Liver (tissue), 9 donors: ENCODE results near the gene TMEM163. TPM values are rescaled to one million over a fixed set of nuclear protein-coding genes. Genes with fewer than 3 reads are reported as not detected.

ENCODE experiments used
- DNase-seq: peaks from one replicate; pipeline ENCODE4 v3.0.0-alpha.2; 2017; ENCODE audit warnings: low spot score
- H3K27ac ChIP-seq, 2 donors: one replicate each; pipeline ENCODE4 v1.7.0; 2013; ENCODE audit warnings: inconsistent platforms in 2 of 2, low read length in 2 of 2, control low read depth in 1 of 2, low read depth in 1 of 2, mild to moderate bottlenecking in 1 of 2
- H3K27me3 ChIP-seq, 4 donors: one replicate each; pipeline versions ENCODE4 v1.6.1 to v1.7.0; 2013; ENCODE audit warnings: low read length in 3 of 4, inconsistent platforms in 1 of 4, mild to moderate bottlenecking in 1 of 4, moderate library complexity in 1 of 4; ENCODE audit not compliant: control insufficient read depth in 4 of 4, insufficient read depth in 4 of 4
- H3K36me3 ChIP-seq, 4 donors: one replicate each; pipeline versions ENCODE4 v1.6.1 to v1.7.0; 2013; ENCODE audit warnings: low read length in 3 of 4, mild to moderate bottlenecking in 3 of 4, low read depth in 1 of 4, moderate library complexity in 1 of 4; ENCODE audit not compliant: control insufficient read depth in 4 of 4, insufficient read depth in 3 of 4
- H3K4me1 ChIP-seq, 4 donors: one replicate each; pipeline versions ENCODE4 v1.6.1 to v1.7.0; 2013; ENCODE audit warnings: low read length in 3 of 4, mild to moderate bottlenecking in 3 of 4, moderate library complexity in 1 of 4; ENCODE audit not compliant: control insufficient read depth in 4 of 4, insufficient read depth in 4 of 4
- H3K4me3 ChIP-seq, 3 donors: one replicate each; pipeline versions ENCODE4 v1.6.1 to v1.7.0; 2013; ENCODE audit warnings: low read length in 3 of 3, control low read depth in 1 of 3, low read depth in 1 of 3, mild to moderate bottlenecking in 1 of 3
- H3K9ac ChIP-seq, 2 donors: one replicate each; pipeline ENCODE4 v1.7.0; 2013; ENCODE audit warnings: low read length in 2 of 2, mild to moderate bottlenecking in 2 of 2, moderate library complexity in 2 of 2, control low read depth in 1 of 2, low read depth in 1 of 2
- H3K9me3 ChIP-seq, 4 donors: one replicate each; pipeline versions ENCODE4 v1.6.1 to v1.7.0; 2013; ENCODE audit warnings: low read length in 3 of 4; ENCODE audit not compliant: control insufficient read depth in 4 of 4
- ATF3 ChIP-seq: IDR thresholded peaks from 2 replicates; pipeline ENCODE4 v1.6.1; 2016; ENCODE audit warnings: antibody characterized with exemption
- EGR1 ChIP-seq, 2 donors: IDR thresholded peaks; 2 replicates each; pipeline ENCODE4 v1.6.1; 2016 to 2018; ENCODE audit warnings: antibody characterized with exemption in 2 of 2, low read depth in 2 of 2
- GABPA ChIP-seq, 2 donors: IDR thresholded peaks in 1 of 2; conservative IDR thresholded peaks in 1 of 2; 2 replicates each; pipeline ENCODE4 v1.6.1; 2016; ENCODE audit warnings: antibody characterized with exemption in 2 of 2, mild to moderate bottlenecking in 1 of 2, moderate library complexity in 1 of 2
- HNF4A ChIP-seq, 2 donors: conservative IDR thresholded peaks; 2 replicates each; pipeline ENCODE4 v1.6.1; 2016; ENCODE audit warnings: antibody characterized with exemption in 2 of 2, mild to moderate bottlenecking in 2 of 2
- HNF4G ChIP-seq: IDR thresholded peaks from 2 replicates; pipeline ENCODE4 v1.6.1; 2016; ENCODE audit warnings: antibody characterized with exemption
- MAX ChIP-seq: IDR thresholded peaks from 2 replicates; pipeline ENCODE4 v1.6.1; 2016; ENCODE audit warnings: antibody characterized with exemption
- NR2F2 ChIP-seq: IDR thresholded peaks from 2 replicates; pipeline ENCODE4 v1.6.1; 2016; ENCODE audit warnings: antibody characterized with exemption
- RAD21 ChIP-seq, 2 donors: IDR thresholded peaks; 2 replicates each; pipeline ENCODE4 v1.6.1; 2016; ENCODE audit warnings: antibody characterized with exemption in 2 of 2, mild to moderate bottlenecking in 2 of 2
- REST ChIP-seq: IDR thresholded peaks from 2 replicates; pipeline ENCODE4 v1.6.1; 2016; ENCODE audit warnings: antibody characterized with exemption, mild to moderate bottlenecking
- RXRA ChIP-seq, 2 donors: IDR thresholded peaks; 2 replicates each; pipeline ENCODE4 v1.6.1; 2017 to 2018; ENCODE audit warnings: antibody characterized with exemption in 2 of 2, mild to moderate bottlenecking in 1 of 2
- SP1 ChIP-seq: IDR thresholded peaks from 2 replicates; pipeline ENCODE4 v1.6.1; 2018; ENCODE audit warnings: antibody characterized with exemption, mild to moderate bottlenecking
- TAF1 ChIP-seq: conservative IDR thresholded peaks from 2 replicates; pipeline ENCODE4 v1.6.1; 2016; ENCODE audit warnings: antibody characterized with exemption, mild to moderate bottlenecking
- YY1 ChIP-seq: IDR thresholded peaks from 2 replicates; pipeline ENCODE4 v1.6.1; 2016; ENCODE audit warnings: antibody characterized with exemption, mild to moderate bottlenecking
- WGBS: extraction: QIAGEN DNeasy Blood & Tissue Kit; methylation state at CpG from one replicate; pipeline ENCODE4 v1.1.7; 2013; 5-methylcytosine and 5-hydroxymethylcytosine counted together
- polyA plus RNA-seq, 2 donors: library from polyadenylated mRNA; stranded (reverse) in 1 of 2; unstranded in 1 of 2; fragments of 200-250 nt in 1 of 2; fragments of >200 nt in 1 of 2; fragmentation: Nextera tagmentation in 1 of 2; extraction: Ambion mirVana in 1 of 2; gene quantifications; one replicate each; pipeline versions ENCODE4 v1.2.1 to v1.2.3, GENCODE V29; 2013 to 2015
- total RNA-seq, 2 donors: library from RNA; depleted of rRNA; stranded (reverse); fragments of >200 nt; gene quantifications; one replicate each; pipeline ENCODE4 v1.2.3, GENCODE V29; 2014
- TF ChIP-seq, protein P1 (sequence below): IDR thresholded peaks from 2 replicates; pipeline ENCODE4 v1.6.1; 2016; ENCODE audit warnings: antibody characterized with exemption
- donor health status: healthy.
- donor health status: healthy.
- donor health status: healthy.
- donor health status: healthy.
- donor health status: healthy.

TMEM163 gene
- total and polyA plus RNA-seq, 4 donors = 0.08 to 0.48 (median 0.25) TPM

DNA sequence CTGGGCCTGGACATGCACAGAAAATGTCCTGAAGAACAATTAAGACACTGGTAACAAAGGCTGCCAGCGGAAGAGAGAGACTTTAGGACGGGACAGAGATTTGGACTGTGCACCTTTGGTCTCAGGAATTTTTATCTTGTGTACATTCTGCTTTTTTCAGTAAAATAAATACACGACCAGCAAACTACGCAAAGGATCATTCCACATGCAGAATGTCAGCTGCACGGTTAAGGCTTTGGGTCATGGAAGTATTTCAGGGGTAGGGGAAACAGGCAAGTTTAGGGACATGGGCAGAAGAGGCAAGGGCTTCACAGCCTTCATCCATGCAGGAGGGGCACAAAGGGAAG, 11.5 kb downstream of the TMEM163 start:
- H3K9me3 ChIP-seq = no peaks in the 10 kb centered on the region
- H3K4me1 ChIP-seq = no peaks in the 10 kb centered on the region
- no peaks in the 10 kb centered on the region for H3K36me3 ChIP-seq
- no peak for DNase-seq
- H3K27ac ChIP-seq = no peak overlapping the region
- H3K27me3 ChIP-seq = peaks cover 0 to 4% (median 1%) of the 10 kb centered on the region in 4 donors
- TF ChIP-seq RXRA (IDR thresholded peaks at IDR 0.05) (no peak), REST (no peak), ATF3 (no peak), TAF1 (no peak), GABPA (IDR thresholded peaks at IDR 0.05 in 1 of 2, conservative IDR thresholded peaks at IDR 0.05 in 1 of 2) (no peak), HNF4A (conservative IDR thresholded peaks at IDR 0.05) (no peak), SP1 (no peak)
- TF ChIP-seq, protein P1, sequence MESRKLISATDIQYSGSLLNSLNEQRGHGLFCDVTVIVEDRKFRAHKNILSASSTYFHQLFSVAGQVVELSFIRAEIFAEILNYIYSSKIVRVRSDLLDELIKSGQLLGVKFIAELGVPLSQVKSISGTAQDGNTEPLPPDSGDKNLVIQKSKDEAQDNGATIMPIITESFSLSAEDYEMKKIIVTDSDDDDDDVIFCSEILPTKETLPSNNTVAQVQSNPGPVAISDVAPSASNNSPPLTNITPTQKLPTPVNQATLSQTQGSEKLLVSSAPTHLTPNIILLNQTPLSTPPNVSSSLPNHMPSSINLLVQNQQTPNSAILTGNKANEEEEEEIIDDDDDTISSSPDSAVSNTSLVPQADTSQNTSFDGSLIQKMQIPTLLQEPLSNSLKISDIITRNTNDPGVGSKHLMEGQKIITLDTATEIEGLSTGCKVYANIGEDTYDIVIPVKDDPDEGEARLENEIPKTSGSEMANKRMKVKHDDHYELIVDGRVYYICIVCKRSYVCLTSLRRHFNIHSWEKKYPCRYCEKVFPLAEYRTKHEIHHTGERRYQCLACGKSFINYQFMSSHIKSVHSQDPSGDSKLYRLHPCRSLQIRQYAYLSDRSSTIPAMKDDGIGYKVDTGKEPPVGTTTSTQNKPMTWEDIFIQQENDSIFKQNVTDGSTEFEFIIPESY = no peak
- H3K4me3 ChIP-seq = no peak overlapping the region
- no peak overlapping the region for H3K9ac ChIP-seq
- WGBS = 55% methylated on average over 5 of the region's 5 CpGs

DNA sequence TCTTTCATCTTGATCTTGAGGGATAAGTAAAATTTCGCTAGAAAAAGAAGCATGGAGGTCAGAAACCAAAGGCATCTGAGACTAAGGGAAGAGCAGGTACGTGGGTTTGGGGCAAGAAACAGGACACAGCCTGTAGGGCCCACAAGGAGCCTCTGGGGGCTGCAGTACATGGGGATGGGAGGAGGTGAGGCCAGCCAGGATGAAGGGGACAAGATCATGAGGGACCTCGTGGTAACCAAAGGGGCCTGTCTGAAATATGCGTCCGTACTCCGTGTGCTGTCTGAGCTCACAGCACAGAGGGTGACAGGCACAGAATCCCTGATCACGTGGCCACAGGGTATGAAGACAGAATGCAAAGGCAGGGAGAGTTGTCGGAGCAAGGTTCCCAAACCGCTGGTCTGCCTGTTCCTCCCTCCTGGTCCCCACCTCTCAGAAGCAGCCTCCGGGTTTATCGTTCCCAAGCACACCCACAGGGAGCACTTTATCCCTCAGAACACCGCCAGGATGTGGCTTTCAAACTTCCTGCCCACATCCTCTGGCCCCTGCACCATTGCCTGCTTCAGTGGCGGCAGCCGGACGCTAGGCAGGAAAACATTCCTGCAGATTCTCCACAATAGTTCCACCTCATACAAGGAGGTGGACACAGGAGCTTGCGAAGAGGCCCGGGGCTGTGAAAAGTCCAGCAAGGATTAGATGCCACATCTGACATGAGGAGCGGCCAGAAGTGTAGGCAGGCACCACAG, 12.0 kb downstream of the TMEM163 start:
- no peaks in the 10 kb centered on the region for H3K36me3 ChIP-seq
- no peak for DNase-seq
- no peak overlapping the region for H3K9ac ChIP-seq
- WGBS = 62% methylated on average over 18 of the region's 18 CpGs
- no peaks in the 10 kb centered on the region for H3K4me1 ChIP-seq
- H3K27ac ChIP-seq = no peak overlapping the region
- peaks cover 0 to 4% (median 1%) of the 10 kb centered on the region in 4 donors for H3K27me3 ChIP-seq
- no peaks in the 10 kb centered on the region for H3K9me3 ChIP-seq
- TF ChIP-seq, protein P1 = no peak
- TF ChIP-seq YY1 (no peak), REST (no peak), SP1 (no peak), EGR1 (IDR thresholded peaks at IDR 0.05; ENCODE audit: low read depth in 2 of 2) (no peak), TAF1 (no peak), MAX (no peak), NR2F2 (no peak), ATF3 (no peak), RAD21 (IDR thresholded peaks at IDR 0.05) (no peak), GABPA (IDR thresholded peaks at IDR 0.05 in 1 of 2, conservative IDR thresholded peaks at IDR 0.05 in 1 of 2) (no peak), HNF4G (no peak)
- no peak overlapping the region for H3K4me3 ChIP-seq
